Right atrium auricular region (tissue), 2 donors: Measurements from ENCODE around the gene EXOC4. TPM values are rescaled to one million over a fixed set of nuclear protein-coding genes. Genes with fewer than 3 reads are reported as not detected.

Source experiments
- DNase-seq: peaks from one replicate; pipeline ENCODE4 v3.0.0-alpha.2; 2019; ENCODE audit warnings: low spot score
- H3K27ac ChIP-seq, 2 donors: fragments of 200-600 bp; sonication (generic); 1 replicate in 1 of 2; 2 replicates in 1 of 2; pipeline ENCODE4 v1.5.1; 2016 to 2019
- H3K27me3 ChIP-seq, 2 donors: fragments of 200-600 bp; sonication (generic); one replicate each; pipeline versions ENCODE4 v1.5.1 to v1.6.0; 2017 to 2019
- H3K36me3 ChIP-seq: fragments of 200-600 bp; sonication (generic); one replicate; pipeline ENCODE4 v1.5.1; 2016
- H3K4me1 ChIP-seq, 2 donors: fragments of 200-600 bp; sonication (generic); one replicate each; pipeline versions ENCODE4 v1.5.1 to v1.6.0; 2017 to 2019
- H3K4me3 ChIP-seq, 2 donors: fragments of 200-600 bp; sonication (generic); 1 replicate in 1 of 2; 2 replicates in 1 of 2; pipeline ENCODE4 v1.5.1; 2017 to 2019; ENCODE audit warnings: mild to moderate bottlenecking in 1 of 2, moderate library complexity in 1 of 2
- H3K9me3 ChIP-seq, 2 donors: fragments of 200-600 bp; sonication (generic); one replicate each; pipeline ENCODE4 v1.5.1; 2019
- total RNA-seq, 2 donors: library from RNA; depleted of rRNA; stranded (reverse); fragments of >200 nt; gene quantifications; one replicate each; pipeline ENCODE4 v1.1.0, GENCODE V29; 2016
- TF ChIP-seq, protein P1 (sequence below), 2 donors: fragments of 200-600 bp; sonication (generic); IDR thresholded peaks; one replicate each; pipeline ENCODE4 v1.5.1; 2019; ENCODE audit warnings: antibody characterized with exemption in 2 of 2

Gene EXOC4
- total RNA-seq, 2 donors from 2014 or later, result 24.7 to 30.6 TPM

DNA sequence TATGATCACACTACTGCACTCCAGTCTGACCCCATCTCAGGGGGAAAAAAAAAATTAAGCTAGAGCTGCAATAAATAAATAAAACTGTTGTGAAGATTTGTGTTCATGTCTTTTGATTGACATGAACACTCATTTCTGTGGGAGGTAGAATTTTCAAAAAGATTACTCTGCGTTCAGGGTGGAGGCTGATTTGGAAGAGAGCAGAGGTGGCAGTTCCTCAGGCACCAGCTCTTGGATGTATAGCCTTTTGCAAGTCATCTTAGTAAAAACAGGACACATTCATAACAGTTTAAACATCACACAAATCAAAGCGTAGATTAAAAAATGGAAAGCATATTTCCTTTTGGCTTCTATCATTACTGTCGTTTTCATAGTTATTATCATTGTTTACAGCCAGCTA lies 630.7 kb downstream of the EXOC4 start:
- H3K36me3 ChIP-seq, result no peaks in the 10 kb centered on the region
- TF ChIP-seq, protein P1, sequence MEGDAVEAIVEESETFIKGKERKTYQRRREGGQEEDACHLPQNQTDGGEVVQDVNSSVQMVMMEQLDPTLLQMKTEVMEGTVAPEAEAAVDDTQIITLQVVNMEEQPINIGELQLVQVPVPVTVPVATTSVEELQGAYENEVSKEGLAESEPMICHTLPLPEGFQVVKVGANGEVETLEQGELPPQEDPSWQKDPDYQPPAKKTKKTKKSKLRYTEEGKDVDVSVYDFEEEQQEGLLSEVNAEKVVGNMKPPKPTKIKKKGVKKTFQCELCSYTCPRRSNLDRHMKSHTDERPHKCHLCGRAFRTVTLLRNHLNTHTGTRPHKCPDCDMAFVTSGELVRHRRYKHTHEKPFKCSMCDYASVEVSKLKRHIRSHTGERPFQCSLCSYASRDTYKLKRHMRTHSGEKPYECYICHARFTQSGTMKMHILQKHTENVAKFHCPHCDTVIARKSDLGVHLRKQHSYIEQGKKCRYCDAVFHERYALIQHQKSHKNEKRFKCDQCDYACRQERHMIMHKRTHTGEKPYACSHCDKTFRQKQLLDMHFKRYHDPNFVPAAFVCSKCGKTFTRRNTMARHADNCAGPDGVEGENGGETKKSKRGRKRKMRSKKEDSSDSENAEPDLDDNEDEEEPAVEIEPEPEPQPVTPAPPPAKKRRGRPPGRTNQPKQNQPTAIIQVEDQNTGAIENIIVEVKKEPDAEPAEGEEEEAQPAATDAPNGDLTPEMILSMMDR (IDR thresholded peaks at IDR 0.05), result no peak
- H3K9me3 ChIP-seq, result no peaks in the 10 kb centered on the region
- H3K4me1 ChIP-seq, result no peaks in the 10 kb centered on the region
- no peak overlapping the region for H3K27ac ChIP-seq
- DNase-seq, result no peak
- H3K4me3 ChIP-seq, result no peak overlapping the region
- H3K27me3 ChIP-seq, result no peaks in the 10 kb centered on the region

DNA sequence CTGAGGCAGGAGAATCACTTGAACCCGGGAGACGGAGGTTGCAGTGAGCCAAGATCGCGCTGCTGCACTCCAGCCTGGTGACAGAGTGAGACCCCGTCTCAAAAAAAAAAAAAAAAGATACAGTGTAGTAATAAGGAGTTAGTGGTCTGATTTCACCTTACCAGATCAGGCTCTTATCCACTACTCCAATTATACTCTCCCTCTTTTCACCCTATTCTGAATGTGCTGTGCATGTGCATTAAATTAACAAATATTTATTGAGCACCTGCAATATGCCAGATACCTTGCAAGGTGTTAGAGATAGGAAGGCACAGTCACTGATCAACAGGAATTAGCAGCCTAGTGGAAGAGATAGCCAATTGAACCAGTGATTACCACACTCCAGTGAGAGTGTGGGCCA lies 632.3 kb downstream of the EXOC4 start:
- Histone ChIP-seq H3K27ac (no peak overlapping the region), H3K4me1 (no peaks in the 10 kb centered on the region), H3K36me3 (no peaks in the 10 kb centered on the region), H3K4me3 (no peak overlapping the region), H3K9me3 (no peaks in the 10 kb centered on the region), H3K27me3 (no peaks in the 10 kb centered on the region)
- no peak for DNase-seq
- TF ChIP-seq, protein P1 (IDR thresholded peaks at IDR 0.05), result no peak

DNA sequence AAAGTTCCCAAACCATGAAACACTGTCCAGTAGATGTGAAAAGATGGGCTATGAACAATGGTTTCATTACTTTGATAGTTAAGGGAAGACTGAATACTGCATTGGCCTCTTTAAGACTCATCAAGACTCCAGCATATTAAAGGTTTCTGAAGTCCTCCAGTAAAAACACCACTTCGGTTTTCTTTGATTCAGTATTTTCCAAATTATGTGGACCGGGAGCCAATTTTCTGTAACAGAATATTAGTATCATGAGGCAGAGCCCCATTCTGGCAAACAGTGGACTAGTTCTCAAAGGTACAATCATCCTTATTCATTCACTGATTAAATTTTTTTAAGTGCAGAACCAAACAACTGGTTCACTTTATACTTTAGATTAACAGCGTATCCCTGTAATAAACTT lies 633.2 kb downstream of the EXOC4 start:
- Histone ChIP-seq H3K4me1 (no peaks in the 10 kb centered on the region), H3K4me3 (no peak overlapping the region), H3K36me3 (no peaks in the 10 kb centered on the region), H3K27ac (no peak overlapping the region), H3K27me3 (no peaks in the 10 kb centered on the region), H3K9me3 (no peaks in the 10 kb centered on the region)
- no peak for DNase-seq
- TF ChIP-seq, protein P1 (IDR thresholded peaks at IDR 0.05), result no peak

DNA sequence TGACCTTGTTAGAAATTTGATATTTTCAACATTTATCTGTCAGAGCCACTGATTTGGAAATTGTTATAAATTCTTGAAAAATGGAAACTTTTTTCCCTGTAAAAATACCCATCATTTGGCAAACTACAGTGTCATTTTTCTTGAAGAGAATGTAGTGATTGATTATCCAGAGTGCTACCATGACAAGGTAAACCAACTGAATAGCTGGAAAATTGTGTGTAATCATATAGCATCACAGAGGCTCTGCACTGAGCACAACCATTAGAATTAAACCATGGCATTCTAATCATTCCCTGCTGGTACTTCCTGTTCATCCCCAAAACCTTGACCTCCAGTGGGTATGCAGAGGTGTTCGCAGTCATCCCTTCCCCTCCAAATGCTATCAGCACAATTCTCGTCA lies 633.9 kb downstream of the EXOC4 start:
- no peak for DNase-seq
- H3K4me3 ChIP-seq, result no peak overlapping the region
- TF ChIP-seq, protein P1 (IDR thresholded peaks at IDR 0.05), result no peak
- H3K9me3 ChIP-seq, result no peaks in the 10 kb centered on the region
- no peaks in the 10 kb centered on the region for H3K4me1 ChIP-seq
- no peaks in the 10 kb centered on the region for H3K36me3 ChIP-seq
- no peak overlapping the region for H3K27ac ChIP-seq
- H3K27me3 ChIP-seq, result no peaks in the 10 kb centered on the region

DNA sequence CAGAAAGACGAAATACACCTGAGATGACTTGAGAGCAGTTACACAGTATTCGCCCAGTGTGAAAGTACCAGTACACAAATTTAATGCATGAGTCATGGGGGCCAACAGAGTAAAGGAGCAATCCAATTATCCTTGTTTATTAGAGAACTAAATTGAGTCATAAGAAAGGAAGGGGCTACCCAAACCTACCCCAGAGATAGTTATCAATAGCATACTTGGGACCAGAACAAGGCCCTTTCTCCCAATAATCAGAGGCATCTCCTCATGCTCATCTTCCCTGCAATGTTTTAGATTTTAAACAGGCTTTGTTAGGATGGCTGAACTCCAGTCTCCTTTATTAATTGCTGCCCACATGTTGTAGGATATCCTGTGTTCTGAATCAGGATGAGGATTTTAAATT lies 634.6 kb downstream of the EXOC4 start:
- Histone ChIP-seq H3K4me1 (no peaks in the 10 kb centered on the region), H3K27me3 (no peaks in the 10 kb centered on the region), H3K4me3 (no peak overlapping the region), H3K27ac (no peak overlapping the region), H3K9me3 (no peaks in the 10 kb centered on the region), H3K36me3 (no peaks in the 10 kb centered on the region)
- no peak for DNase-seq
- TF ChIP-seq, protein P1 (IDR thresholded peaks at IDR 0.05), result no peak
